Endothelial cell of umbilical vein (primary cell): ENCODE results near the gene TIMMDC1. TPM values are rescaled to one million over a fixed set of nuclear protein-coding genes. Genes with fewer than 3 reads are reported as not detected.

Experiments used
- BruUV-seq: library from RNA; stranded (reverse); fragments of 400-500 nt; replicated peaks from 2 replicates; lab custom pipeline; 2021; lab: Mats Ljungman, UMichigan
- CTCF ChIA-PET: fragments of 300-600, 350-600 bp; sonication (Branson Sonifier 250); formaldehyde crosslinking; loops from one replicate; lab custom pipeline; 2021; ENCODE audit warnings: antibody characterized with exemption, inconsistent platforms; lab: Charles Lee
- POLR2A ChIA-PET: fragments of 300-600, 350-600 bp; sonication (Branson Sonifier 250); formaldehyde crosslinking; loops from one replicate; lab custom pipeline; 2021; ENCODE audit warnings: antibody characterized with exemption, inconsistent platforms; lab: Charles Lee
- DNase-seq: peaks from one replicate; pipeline ENCODE4 v3.0.0-alpha.2; 2011; ENCODE audit warnings: low read depth, low spot score
- FAIRE-seq: peaks from 2 replicates; lab custom pipeline; 2011; peaks lifted over from hg19 to GRCh38; lab: Jason Lieb, UNC
- H2AFZ ChIP-seq: 2 replicates; pipeline ENCODE4 v1.6.0; 2012; ENCODE audit warnings: low read depth, low read length, control low read depth, inconsistent platforms
- H3K27ac ChIP-seq: 2 replicates; pipeline ENCODE4 v1.5.1; 2011; ENCODE audit warnings: low read depth, mild to moderate bottlenecking, control low read depth, low read length, moderate library complexity; ENCODE audit not compliant: insufficient read depth
- H3K27me3 ChIP-seq, 2 experiments: 2 replicates each; pipeline versions ENCODE4 v1.6.0 to v1.6.1; 2011; ENCODE audit warnings: low read length in 2 of 2, mixed read lengths in 1 of 2; ENCODE audit not compliant: control insufficient read depth in 2 of 2, insufficient read depth in 2 of 2
- H3K36me3 ChIP-seq, 2 experiments: 2 replicates in 1 of 2; 3 replicates in 1 of 2; pipeline ENCODE4 v1.5.1; 2011; ENCODE audit warnings: low read length in 2 of 2, mild to moderate bottlenecking in 1 of 2, moderate library complexity in 1 of 2; ENCODE audit not compliant: control insufficient read depth in 2 of 2, insufficient read depth in 2 of 2; ENCODE audit errors: extremely low read depth in 1 of 2
- H3K4me1 ChIP-seq: 3 replicates; pipeline ENCODE4 v1.5.1; 2011; ENCODE audit warnings: mild to moderate bottlenecking, low read length; ENCODE audit not compliant: control insufficient read depth, insufficient read depth; ENCODE audit errors: extremely low read depth
- H3K4me2 ChIP-seq: 2 replicates; pipeline ENCODE4 v1.6.1; 2011; ENCODE audit warnings: low read length, control low read depth, mixed read lengths; ENCODE audit not compliant: insufficient read depth
- H3K4me3 ChIP-seq, 3 experiments: fragments of 200-600 bp in 1 of 3; sonication (generic), shearing (Covaris generic) in 1 of 3; replicated peaks in 1 of 3; 2 replicates each; pipeline ENCODE4 v1.5.1; 2011 to 2016; ENCODE audit warnings: control low read depth in 3 of 3, low read length in 3 of 3, mild to moderate bottlenecking in 2 of 3, inconsistent platforms in 1 of 3, low read depth in 1 of 3, moderate library complexity in 1 of 3; ENCODE audit not compliant: insufficient read depth in 1 of 3
- H3K79me2 ChIP-seq: 2 replicates; pipeline ENCODE4 v1.6.0; 2012; ENCODE audit warnings: low read length, inconsistent platforms; ENCODE audit not compliant: control insufficient read depth, insufficient read depth
- H3K9ac ChIP-seq: replicated peaks from 2 replicates; pipeline ENCODE3; 2011; ENCODE audit warnings: low read length, control low read depth; ENCODE audit not compliant: insufficient read depth; ENCODE audit errors: extremely low read depth
- H3K9me1 ChIP-seq: replicated peaks from 3 replicates; pipeline ENCODE4 v1.6.0; 2011; ENCODE audit warnings: mild to moderate bottlenecking, low read length; ENCODE audit not compliant: control insufficient read depth, insufficient read depth; ENCODE audit errors: extremely low read depth
- H3K9me3 ChIP-seq: replicated peaks from 2 replicates; pipeline ENCODE4 v1.5.1; 2012; ENCODE audit warnings: low read length, inconsistent platforms; ENCODE audit not compliant: control insufficient read depth, insufficient read depth
- H4K20me1 ChIP-seq: replicated peaks from 2 replicates; pipeline ENCODE3; 2011; ENCODE audit warnings: mild to moderate bottlenecking, low read length; ENCODE audit not compliant: control insufficient read depth, insufficient read depth; ENCODE audit errors: extremely low read depth
- EZH2 ChIP-seq: IDR thresholded peaks from 2 replicates; pipeline ENCODE4 v1.6.1; 2012; ENCODE audit warnings: borderline replicate concordance, low read depth, mild to moderate bottlenecking, moderate library complexity, low read length, inconsistent platforms; ENCODE audit not compliant: severe bottlenecking
- FOS ChIP-seq: IDR thresholded peaks from 2 replicates; pipeline ENCODE4 v1.6.1; 2011; ENCODE audit warnings: mild to moderate bottlenecking, low read length, moderate library complexity, borderline replicate concordance; ENCODE audit not compliant: insufficient read depth
- GATA2 ChIP-seq: IDR thresholded peaks from 2 replicates; pipeline ENCODE4 v1.7.0; 2011; ENCODE audit warnings: low read depth, mild to moderate bottlenecking, moderate library complexity, mixed read lengths, low read length; ENCODE audit not compliant: insufficient read length, insufficient read depth
- JUN ChIP-seq: IDR thresholded peaks from 2 replicates; pipeline ENCODE4 v1.6.1; 2011; ENCODE audit warnings: borderline replicate concordance, low read depth; ENCODE audit not compliant: insufficient read length, insufficient read depth
- MAX ChIP-seq: IDR thresholded peaks from 2 replicates; pipeline ENCODE4 v1.6.1; 2011; ENCODE audit not compliant: insufficient read depth, insufficient read length
- MYC ChIP-seq: IDR thresholded peaks from one replicate; pipeline ENCODE4 v1.6.1; 2011; ENCODE audit warnings: mild to moderate bottlenecking, low read depth, low read length
- POLR2A ChIP-seq: IDR thresholded peaks from 2 replicates; pipeline ENCODE4 v1.6.1; 2012; ENCODE audit warnings: low read depth, mild to moderate bottlenecking, control low read depth, low read length
- POLR2AphosphoS5 ChIP-seq: IDR thresholded peaks from 2 replicates; pipeline ENCODE4 v1.6.1; 2012; ENCODE audit warnings: low read depth, mild to moderate bottlenecking, control low read depth, low read length, moderate library complexity; ENCODE audit not compliant: insufficient read depth
- dilution Hi-C: fragments of 300-500 bp; cut with MboI; formaldehyde crosslinking; loops from one replicate; pipeline ENCODE4 v1.15.0; 2019; ENCODE audit warnings: low sequenced_read_pairs; ENCODE audit not compliant: extremely low pct_ligation_motif_present
- intact Hi-C: fragments of 100-400 bp; cut with micrococcal nuclease; formaldehyde crosslinking; loops from one replicate; pipeline ENCODE4 v1.10.0; 2022
- polyA plus RNA-seq, 4 experiments: library from polyadenylated mRNA; depleted of rRNA in 3 of 4; stranded (reverse) in 3 of 4; unstranded in 1 of 4; fragments of >200 nt; gene quantifications; 2 replicates each; pipeline versions ENCODE4 v1.2.1 to v1.2.3, GENCODE V29; 2011 to 2012; ENCODE audit warnings: missing spikeins in 1 of 4
- total RNA-seq: library from RNA; stranded (reverse); gene quantifications from 2 replicates; pipeline ENCODE4 v1.2.3, GENCODE V29; 2021

Gene TIMMDC1
- total and polyA plus RNA-seq, 2 donors (not counting 3 experiments of a cell fraction or from before 2014, with no cell fraction given) = 49.2 to 76.2 TPM

GRCh38 chr3:119481079-119481478 is 17.3 kb upstream of the TIMMDC1 start:
- H3K4me3 ChIP-seq = no peak overlapping the region
- H4K20me1 ChIP-seq = no peaks in the 10 kb centered on the region
- dilution Hi-C loops = no loop called here
- no peak overlapping the region for H2AFZ ChIP-seq
- H3K9ac ChIP-seq = no peak overlapping the region
- DNase-seq (no peak), FAIRE-seq (no peak)
- CTCF ChIA-PET = interaction anchor here (0.8 to 2.5 kb wide), 2 partner anchors 17 to 200 kb away, joined by 3 to 7 read pairs; partner anchors contain the start of gene TMEM39A
- intact Hi-C loops = no loop called here
- H3K79me2 ChIP-seq = no peaks in the 10 kb centered on the region
- no TSS peak for BruUV-seq
- peaks cover 6 to 9% of the 10 kb centered on the region in 2 experiments for H3K36me3 ChIP-seq
- H3K27me3 ChIP-seq = no peaks in the 10 kb centered on the region
- H3K4me2 ChIP-seq = no peak overlapping the region
- no peak for TF ChIP-seq FOS
- no peak for TF ChIP-seq POLR2A
- no peak for TF ChIP-seq MYC
- no peak for TF ChIP-seq JUN
- TF ChIP-seq GATA2 = no peak
- TF ChIP-seq EZH2 = no peak
- H3K9me1 ChIP-seq = no peaks in the 10 kb centered on the region
- no peaks in the 10 kb centered on the region for H3K4me1 ChIP-seq
- POLR2A ChIA-PET = interaction anchor here (0.7 kb wide), 1 partner anchor 297 kb away, joined by 3 read pairs; no protein-coding TSS in a partner anchor
- H3K27ac ChIP-seq = no peak overlapping the region
- no peaks in the 10 kb centered on the region for H3K9me3 ChIP-seq

- H2AFZ ChIP-seq = no peak overlapping the region
- dilution Hi-C loops (no loop called here), intact Hi-C loops (no loop called here)
- DNase-seq = no peak
- ChIA-PET CTCF (no interaction called here), POLR2A (no interaction called here)
- no peaks in the 10 kb centered on the region for H3K27me3 ChIP-seq
- no peaks in the 10 kb centered on the region for H3K9me1 ChIP-seq
- no peaks in the 10 kb centered on the region for H3K9me3 ChIP-seq
- BruUV-seq = no TSS peak
- TF ChIP-seq MAX (no peak), POLR2AphosphoS5 (no peak), JUN (no peak), EZH2 (no peak)
- peaks cover 6 to 14% of the 10 kb centered on the region in 2 experiments for H3K36me3 ChIP-seq
- no peak overlapping the region for H3K4me3 ChIP-seq
- H3K4me1 ChIP-seq = no peaks in the 10 kb centered on the region
- no peak overlapping the region for H3K4me2 ChIP-seq
- H4K20me1 ChIP-seq = no peaks in the 10 kb centered on the region
- FAIRE-seq = no peak
- no peaks in the 10 kb centered on the region for H3K79me2 ChIP-seq
- no peak overlapping the region for H3K27ac ChIP-seq
- no peak overlapping the region for H3K9ac ChIP-seq
Observed at GRCh38 chr3:119483101-119483500, 15.2 kb upstream of the TIMMDC1 start.
